Jurkat, Clone E6-1 (cell line): ENCODE results near the gene TP73.

Source experiments
- DNase-seq: peaks from one replicate; pipeline ENCODE4 v3.0.0-alpha.2; 2011; ENCODE audit warnings: low read depth, low spot score
- H3K4me3 ChIP-seq: 2 replicates; pipeline ENCODE4 v1.5.1; 2011; ENCODE audit warnings: mild to moderate bottlenecking, low read length, control low read depth, moderate library complexity

Gene TP73

DNA sequence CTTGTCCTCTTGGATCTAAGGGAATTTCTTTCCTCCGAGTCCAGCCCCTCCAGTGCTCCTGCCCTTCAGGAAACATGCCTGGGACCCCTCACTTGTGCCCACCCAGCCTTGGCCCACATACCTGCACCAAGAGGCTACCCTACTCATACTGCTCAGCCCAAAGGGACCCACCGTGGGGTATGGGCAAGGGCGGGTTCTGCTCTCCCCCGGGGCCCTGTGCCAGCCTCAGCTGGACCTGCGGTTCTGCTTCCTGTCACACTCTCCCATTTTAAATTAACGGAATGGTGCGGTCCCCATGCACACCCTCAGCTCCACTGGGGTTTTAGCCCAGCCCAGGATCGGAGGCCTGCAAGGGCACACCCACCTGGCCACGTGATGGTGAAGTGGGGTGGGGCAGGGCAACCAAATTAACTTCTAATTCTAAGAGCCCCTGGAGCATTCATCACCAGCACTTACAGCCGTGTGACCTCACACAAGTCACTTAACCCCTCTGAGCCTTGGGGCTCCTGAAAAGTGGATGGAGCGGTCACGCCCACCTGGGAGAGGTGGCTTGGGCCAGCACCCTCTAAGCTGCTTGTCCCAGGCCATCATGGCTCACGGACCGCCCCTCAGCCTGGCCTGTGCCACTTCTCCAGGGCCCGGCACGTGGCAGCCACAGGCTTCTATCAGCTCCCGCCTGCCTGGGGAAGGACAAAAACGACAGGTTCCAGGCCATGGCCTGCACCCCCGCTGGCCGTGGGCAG, 28.3 kb downstream of the TP73 start:
- H3K4me3 ChIP-seq: no peak overlapping the region
- no peak for DNase-seq

- no peak for DNase-seq
- H3K4me3 ChIP-seq: no peak overlapping the region
Observed at GRCh38 chr1:3681231-3681897, 29.0 kb downstream of the TP73 start.

DNA sequence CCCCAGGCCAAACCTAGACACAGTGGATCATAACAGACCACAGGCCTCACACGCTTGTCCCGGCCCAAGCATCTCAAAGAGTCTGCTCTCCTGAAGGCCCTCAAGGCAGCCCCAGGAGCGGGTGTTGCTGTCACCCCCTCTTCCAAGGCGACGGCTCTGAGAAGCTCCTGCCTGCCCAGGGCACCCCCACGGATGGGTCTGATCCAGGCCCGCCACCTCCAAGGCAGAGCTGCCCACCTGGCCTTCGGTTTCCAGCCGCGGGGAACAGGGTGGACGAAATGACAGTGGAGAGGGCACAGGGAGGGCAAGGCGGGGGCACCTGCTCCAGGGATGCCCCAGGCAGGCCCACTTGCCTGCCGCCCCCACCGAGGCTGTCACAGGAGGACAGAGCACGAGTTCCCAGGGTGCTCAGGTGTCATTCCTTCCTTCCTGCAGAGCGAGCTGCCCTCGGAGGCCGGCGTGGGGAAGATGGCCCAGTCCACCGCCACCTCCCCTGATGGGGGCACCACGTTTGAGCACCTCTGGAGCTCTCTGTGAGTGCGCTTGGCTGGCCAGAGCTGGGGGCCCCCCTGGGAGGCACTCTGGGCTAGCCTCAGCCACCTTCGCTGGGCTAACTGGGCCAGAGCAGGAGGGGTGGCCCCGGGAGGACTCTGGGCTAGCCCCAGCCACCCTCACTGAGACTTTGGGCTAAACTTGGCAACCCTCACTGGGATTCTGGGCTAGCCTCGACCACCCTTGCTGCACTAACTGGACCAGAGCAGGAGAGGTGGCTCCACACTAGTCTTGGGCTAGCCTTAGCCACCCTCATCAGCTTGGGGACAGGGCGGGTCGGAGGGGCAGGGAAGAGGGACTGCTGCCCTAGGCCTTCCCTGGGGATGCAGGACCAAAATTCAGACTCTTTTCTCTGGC, 29.8 kb downstream of the TP73 start:
- H3K4me3 ChIP-seq: no peak overlapping the region
- DNase-seq: no peak

DNA sequence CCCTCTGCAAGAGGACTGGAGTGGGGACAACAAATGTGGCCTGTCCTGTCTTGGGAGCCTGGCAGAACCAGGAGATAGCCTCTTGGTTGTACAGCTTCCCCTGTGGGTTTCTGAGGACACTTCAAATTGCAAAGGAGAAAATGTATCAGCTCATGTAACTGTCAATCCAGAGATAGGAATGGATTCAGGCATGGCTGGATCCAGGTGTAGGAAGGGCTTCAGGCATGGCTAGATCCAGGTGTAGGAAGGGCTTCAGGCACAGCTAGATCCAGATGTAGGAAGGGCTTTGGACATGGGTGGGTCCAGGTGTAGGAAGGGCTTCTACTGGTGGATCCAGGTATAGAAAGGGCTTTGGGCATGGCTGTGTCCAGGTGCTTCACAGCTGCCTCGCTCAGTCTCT, 30.9 kb downstream of the TP73 start:
- no peak overlapping the region for H3K4me3 ChIP-seq
- no peak for DNase-seq

DNA sequence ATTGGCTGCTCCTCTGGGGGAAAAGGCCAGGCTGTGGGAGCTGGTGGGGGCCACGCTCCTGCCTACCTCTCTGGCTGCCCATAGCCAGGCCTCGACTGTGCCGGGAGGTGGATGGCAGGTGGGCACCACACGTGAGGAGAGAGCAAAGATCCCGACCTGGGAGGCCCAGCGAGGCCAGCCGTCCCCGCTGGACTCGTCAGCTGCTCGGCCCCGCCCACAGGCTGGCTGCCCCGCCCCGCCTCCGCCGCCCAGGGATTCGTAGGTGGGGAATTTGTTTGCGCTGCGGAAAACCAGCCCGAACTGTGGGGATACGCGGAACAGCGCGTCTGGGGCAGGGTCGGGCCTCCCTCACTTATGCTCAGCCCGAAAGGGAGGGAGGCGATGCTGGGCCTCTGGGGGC, 31.7 kb downstream of the TP73 start:
- no peak overlapping the region for H3K4me3 ChIP-seq

GRCh38 chr1:3685222-3685621, 32.9 kb downstream of the TP73 start:
- no peak overlapping the region for H3K4me3 ChIP-seq
- no peak for DNase-seq

More for the DNA sequence above, 31.7 kb downstream of the TP73 start:
- no peak for DNase-seq

- DNase-seq: no peak
- H3K4me3 ChIP-seq: no peak overlapping the region
Observed at GRCh38 chr1:3685906-3686305, 33.6 kb downstream of the TP73 start.

- DNase-seq: no peak
- H3K4me3 ChIP-seq: no peak overlapping the region
Observed at GRCh38 chr1:3687504-3687903, 35.2 kb downstream of the TP73 start.

GRCh38 chr1:3688356-3689137, 36.2 kb downstream of the TP73 start:
- no peak for DNase-seq
- no peak overlapping the region for H3K4me3 ChIP-seq

DNA sequence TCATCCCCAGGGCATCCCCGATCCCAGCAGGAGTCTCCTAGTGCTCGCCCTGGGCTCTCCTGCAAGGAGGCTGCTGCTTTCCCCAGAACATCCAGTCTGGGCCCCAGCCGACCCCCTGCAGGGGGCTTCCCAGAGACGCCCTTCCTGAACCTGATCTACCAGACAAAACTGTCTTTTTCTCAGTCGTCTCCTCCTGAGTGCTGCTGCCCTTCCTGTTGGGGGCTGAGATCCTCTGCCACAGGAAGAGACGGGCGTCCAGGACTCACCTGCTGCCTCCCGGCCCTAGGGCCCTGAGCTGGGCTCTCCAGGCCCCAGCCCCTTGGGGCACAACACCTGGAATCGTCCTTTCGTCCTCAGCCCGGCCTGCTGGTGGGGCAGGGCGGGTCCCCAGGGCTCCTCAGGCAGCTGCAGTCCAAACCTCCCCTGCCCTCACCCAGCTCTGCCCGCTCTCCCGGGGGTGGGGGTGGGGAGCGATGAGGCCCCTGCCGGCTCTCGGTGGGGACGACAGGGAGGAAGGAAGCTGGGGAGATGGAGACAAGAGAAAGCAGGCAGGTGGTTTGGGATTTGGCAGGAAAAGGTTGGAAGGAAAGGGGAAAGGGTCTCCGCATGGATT, 36.9 kb downstream of the TP73 start:
- no peak overlapping the region for H3K4me3 ChIP-seq
- no peak for DNase-seq

DNA sequence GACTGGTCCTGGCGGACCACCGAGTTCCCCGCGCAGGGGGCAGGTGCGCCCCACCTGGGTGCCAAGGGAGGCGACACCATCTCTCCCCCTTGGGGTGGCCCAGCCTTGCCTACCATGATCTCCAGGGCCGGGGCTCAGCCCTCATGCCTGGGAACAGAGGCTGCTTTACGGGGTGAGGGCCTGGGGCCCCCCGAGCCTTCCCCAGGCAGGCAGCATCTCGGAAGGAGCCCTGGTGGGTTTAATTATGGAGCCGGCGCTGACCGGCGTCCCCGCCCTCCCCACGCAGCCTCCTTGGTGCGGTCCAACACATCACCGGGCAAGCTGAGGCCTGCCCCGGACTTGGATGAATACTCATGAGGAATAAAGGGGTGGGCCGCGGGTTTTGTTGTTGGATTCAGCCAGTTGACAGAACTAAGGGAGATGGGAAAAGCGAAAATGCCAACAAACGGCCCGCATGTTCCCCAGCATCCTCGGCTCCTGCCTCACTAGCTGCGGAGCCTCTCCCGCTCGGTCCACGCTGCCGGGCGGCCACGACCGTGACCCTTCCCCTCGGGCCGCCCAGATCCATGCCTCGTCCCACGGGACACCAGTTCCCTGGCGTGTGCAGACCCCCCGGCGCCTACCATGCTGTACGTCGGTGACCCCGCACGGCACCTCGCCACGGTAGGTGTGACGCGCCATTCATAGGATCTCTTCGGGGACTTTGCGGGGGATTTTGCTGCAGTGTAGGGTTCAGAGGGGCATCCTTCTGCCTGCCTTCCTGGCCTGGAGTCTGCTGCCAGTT, 38.2 kb downstream of the TP73 start:
- no peak for DNase-seq
- no peak overlapping the region for H3K4me3 ChIP-seq

DNA sequence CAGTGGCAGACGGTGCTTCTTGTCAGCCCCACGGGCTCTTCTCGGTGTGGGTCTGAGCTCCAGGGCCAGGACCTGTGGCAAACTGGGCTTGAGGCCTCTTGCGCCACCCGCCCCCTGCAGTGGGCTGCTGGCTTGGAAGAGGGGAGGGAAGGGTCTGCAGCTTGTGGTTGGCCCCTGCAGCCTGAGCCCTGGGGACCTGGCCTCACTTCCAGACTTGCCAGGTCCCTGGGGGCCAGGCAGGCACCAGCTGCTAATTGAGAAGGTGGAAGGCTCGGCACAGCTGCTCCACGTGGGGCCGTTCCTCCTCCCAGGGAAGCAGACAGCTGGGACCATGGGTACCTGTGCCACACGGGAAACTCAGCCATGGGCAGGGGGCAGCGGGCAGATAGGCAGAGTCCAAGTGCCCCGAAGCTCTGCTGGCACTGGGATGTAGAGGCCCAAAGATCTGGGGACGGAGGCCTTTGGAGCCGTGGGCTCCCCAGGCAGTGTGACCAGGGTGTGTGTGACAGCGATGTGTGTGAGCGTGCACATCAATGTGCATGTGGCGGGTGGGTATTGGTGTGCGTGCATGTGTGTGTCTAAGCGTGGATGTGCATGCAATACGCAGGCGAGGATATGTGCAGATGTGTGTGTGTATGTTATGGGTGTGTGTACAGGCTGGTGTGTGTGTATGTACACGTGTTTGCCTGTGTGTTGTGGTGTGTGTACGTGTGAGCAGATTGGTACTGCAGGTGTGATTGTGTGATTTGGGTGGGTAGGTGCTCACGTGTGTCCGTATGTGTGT, 39.3 kb downstream of the TP73 start:
- no peak overlapping the region for H3K4me3 ChIP-seq

DNA sequence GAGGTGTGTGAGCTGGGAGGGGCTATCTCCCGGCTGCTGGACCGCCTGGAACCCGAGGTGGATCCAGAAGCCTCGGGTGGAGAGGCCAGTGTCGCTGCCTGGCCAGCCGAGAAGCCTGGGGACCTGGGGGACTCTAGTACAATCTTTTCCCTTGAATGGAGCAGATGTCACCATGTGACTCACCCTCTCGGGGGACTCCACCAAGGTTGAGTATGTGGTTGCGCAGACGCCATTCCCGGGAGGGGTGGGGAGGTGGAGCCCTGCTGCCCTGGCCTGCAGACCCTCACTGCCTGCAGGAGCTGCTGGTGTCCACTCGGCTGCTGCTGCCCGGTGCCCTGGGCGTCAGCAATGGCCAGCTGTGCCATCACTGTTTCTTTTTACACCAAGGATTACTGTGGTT, 40.3 kb downstream of the TP73 start:
- DNase-seq: no peak
- H3K4me3 ChIP-seq: no peak overlapping the region

More for the DNA sequence above, 39.3 kb downstream of the TP73 start:
- no peak for DNase-seq

DNA sequence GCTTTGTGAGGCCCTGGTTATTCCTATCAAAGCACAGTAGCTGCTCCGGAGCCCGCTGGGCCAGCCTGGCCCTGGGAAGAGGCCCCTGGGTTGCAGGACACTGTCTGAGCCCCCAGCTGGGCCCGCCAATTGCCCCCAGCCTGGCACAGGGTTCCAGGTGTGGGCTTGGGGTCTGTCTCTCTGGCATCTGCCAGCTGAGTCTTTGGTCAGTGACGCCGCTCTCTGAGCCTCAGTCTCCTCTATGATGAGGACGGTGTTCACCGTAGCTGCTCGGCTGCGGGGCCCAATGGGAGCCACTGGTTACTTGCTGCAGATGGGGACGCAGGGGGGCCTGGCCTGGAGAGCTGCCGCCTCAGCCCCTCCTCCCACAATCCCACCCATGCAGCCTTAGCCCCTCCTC, 41.0 kb downstream of the TP73 start:
- DNase-seq: no peak
- H3K4me3 ChIP-seq: no peak overlapping the region

- DNase-seq: no peak
- H3K4me3 ChIP-seq: no peak overlapping the region
Observed at GRCh38 chr1:3695326-3696217, 43.3 kb downstream of the TP73 start.

DNA sequence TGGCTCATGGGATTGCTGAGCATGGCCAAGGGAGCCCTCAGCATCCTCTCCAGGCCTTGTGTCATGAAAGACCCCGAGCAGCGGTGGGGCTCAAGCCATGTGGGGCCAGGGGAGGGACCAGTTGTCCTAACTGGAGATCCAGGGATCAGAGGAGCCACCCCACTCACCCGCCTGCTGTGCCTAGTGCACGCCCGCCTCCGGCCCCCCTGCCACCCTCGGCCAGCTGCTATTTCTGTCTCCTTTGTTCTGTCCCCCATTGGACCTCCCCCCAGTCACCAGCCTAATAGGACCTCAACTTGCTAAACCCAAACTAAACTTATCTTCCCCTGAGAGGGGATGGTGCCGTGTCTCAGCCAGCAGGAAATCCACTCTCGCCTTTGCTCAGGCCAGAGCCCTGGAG, 44.4 kb downstream of the TP73 start:
- no peak overlapping the region for H3K4me3 ChIP-seq
- DNase-seq: no peak
